ENCODE results near the gene KLK14.

The KLK14 gene

DNA sequence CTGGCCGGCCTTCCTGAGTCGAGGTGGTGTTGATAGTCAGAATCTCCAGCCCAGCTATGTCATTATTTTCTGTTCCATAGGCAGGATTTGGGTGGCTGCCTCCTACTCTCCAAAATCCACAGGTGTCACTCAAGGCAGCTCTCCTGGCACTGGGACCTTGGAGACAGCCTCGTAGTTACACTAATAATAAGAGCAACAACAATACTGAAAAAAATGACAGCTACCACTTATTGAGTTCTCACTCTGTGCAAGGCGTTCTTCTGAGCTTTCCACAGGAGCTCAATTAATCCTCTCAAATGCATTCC, 35.7 kb downstream of the KLK14 start:
- DNase-seq: no peak

- no peak for DNase-seq
Observed at GRCh38 chr19:51044327-51044726, 38.4 kb downstream of the KLK14 start.

- DNase-seq: no peak
Observed at GRCh38 chr19:51043497-51043896, 39.2 kb downstream of the KLK14 start.

DNA sequence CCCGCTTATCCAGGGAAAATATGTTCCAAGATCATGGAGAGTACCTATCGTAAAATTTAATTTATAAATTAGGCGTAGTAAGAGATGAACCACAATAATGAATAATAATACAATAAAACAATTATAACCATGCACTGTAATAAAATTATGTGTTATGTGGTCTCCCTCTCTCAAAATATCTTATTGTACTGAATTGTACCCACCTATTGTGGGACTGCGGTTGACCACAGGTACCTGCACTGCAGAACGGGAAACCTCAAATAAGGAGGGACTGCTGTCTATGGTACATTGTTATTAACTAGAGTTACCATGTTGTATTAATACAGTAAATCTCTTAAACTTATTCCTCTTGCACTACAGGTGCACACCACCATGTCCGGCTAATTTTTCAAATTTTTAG, 42.5 kb downstream of the KLK14 start:
- no peak for DNase-seq

DNA sequence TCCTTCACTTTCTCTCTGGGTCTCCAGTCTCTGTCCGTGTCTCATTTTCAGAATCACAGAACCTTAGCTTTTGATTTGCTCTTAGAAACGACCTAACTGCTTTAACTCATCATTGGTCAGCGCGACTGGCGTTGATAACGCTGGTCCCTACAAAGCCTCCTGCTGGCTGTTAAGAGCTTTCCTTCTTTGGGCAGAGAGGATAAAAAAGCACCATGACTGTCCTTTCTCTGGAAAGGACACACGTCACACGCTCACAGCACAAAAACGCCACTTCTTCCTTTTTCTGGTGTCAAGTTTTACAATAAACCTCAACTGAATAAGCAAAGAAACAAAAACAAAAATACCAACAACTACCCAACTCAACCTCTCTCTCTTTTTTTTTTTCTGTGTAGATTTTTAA, 46.2 kb downstream of the KLK14 start:
- DNase-seq: no peak

DNA sequence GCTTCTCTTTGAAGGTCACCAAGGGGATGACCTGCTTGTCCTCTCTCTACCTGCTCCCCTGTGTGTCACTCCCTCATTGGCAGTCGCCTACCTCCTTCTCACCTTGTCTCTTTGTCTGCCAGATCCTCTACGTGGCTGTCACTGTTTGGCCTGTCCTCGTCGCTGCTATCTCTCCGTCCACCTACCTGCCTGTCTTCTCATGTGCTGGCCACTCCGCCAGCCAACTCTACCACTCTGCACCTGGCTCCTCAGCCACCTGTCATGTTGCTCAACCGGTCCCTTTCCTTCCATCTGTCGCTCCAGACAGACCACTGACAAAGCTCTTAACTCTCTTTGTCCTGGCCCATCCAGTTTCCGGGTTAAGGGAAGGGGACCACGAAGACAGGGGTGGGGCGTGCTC, 48.0 kb downstream of the KLK14 start, which contains the start of gene KLK12:
Gene KLK12, minus strand, starts transcription at position 299 of the 400 bp plus-strand sequence. CDS start 381 bp downstream, outside the sequence.
- no peak for DNase-seq

DNA sequence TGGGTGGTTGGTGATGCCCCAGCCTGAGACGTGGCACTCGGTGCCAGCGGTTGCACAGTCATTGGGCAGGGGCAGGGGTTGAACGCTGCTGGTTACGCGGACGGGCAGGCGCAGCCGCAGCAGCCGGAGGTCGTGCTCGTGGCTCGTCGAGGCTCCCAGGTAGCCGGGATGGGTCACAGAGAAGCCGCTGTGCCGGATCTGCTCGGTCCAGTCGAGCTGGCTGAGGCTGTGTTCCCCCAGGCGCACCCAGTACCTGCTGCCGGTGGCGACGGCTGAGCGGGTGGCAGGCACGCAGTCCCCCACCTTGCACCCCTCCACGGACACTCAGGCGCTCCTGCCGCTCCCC, 50.8 kb downstream of the KLK14 start:
- no peak for DNase-seq

- no peak for DNase-seq
Observed at GRCh38 chr19:51031220-51031879, 51.3 kb downstream of the KLK14 start.

DNA sequence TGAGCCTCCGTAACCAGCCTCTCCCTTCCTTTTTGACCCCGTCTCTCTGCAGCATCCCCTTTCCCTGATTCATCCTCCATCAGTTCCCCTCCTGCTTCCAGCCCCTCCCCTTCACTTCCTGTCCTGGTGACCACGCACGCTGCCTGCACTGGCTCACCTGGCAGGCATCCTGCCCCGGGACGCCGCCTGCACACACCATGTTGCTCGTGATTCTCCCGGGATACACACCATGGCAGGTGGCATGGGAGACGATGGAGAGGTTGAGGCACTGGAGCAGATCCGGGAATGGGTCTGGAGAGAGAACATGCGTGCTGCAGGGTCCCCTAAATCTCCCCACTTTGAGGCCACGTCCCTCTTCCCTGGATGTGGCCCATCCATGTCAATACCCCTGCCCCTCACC, 52.1 kb downstream of the KLK14 start:
- no peak for DNase-seq

DNA sequence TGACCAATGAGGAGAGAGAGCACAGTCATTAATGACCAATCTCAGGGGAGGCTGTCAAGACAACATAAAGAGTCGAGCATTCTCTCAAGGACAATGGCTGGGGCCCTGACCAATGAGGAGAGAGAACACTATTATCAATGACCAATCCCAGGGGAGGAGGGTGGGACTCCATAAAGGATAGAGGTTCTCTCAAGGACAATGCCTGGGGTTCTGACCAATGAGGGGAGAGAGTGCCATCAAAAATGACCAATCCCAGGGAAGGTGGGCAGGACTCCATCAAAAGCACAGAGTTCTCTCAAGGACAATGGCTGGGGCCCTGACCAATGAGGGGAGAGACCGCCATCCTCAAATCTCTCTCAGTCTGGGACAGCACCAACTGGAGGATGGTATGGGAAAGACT, 53.0 kb downstream of the KLK14 start:
- no peak for DNase-seq
